ENCODE measurements around the gene DKK2. TPM values are rescaled to one million over a fixed set of nuclear protein-coding genes. Genes with fewer than 3 reads are reported as not detected.

The DKK2 gene
- total and polyA plus RNA-seq, 10 of the 15 experiments (the other 5 are each of a cell fraction or from before 2014, with no cell fraction given): not detected

DNA sequence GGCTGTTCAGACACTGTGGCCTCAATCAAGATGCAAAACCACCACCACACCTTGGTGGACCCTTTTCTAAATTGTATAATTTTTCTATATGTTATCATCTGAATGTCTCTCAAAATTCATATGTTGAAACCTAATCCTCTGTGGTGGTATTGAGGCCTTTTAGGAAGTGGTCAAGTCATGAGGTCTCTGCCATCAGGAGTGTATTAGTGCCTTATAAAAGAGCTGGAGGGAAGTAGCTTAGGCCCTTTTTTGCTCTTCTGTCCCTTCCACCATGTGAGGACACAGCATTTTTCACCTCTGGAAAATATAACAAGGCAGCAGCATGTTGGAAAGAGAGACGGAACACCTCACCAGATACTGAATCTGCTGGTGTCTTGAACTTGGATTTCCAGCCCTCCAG is 30.5 kb upstream of the DKK2 start:
- Histone ChIP-seq H3K9ac (ENCODE audit: control insufficient read depth, insufficient read depth, low read length) (no peak overlapping the region), H3K9me3 (replicated peaks; ENCODE audit: control insufficient read depth, insufficient read depth, low read length) (no peaks in the 10 kb centered on the region), H3K4me2 (ENCODE audit: control insufficient read depth, insufficient read depth) (no peak overlapping the region), H3K4me1 (ENCODE audit: control insufficient read depth, insufficient read depth, low read length) (no peaks in the 10 kb centered on the region), H2AFZ (ENCODE audit: control insufficient read depth, low read depth, low read length) (no peak overlapping the region), H3K36me3 (ENCODE audit: control insufficient read depth in 2 of 2, insufficient read depth in 2 of 2, low read length in 1 of 2) (no peaks in the 10 kb centered on the region), H3K27me3 (replicated peaks in 1 of 2; ENCODE audit: control insufficient read depth in 2 of 2, insufficient read depth in 2 of 2, low read length in 1 of 2) (no peaks in the 10 kb centered on the region), H3K4me3 (no peak overlapping the region), H3K27ac (ENCODE audit: control insufficient read depth, insufficient read depth) (no peak overlapping the region), H4K20me1 (ENCODE audit: control insufficient read depth, insufficient read depth) (no peaks in the 10 kb centered on the region), H3K79me2 (ENCODE audit: control insufficient read depth, insufficient read depth, low read length) (no peaks in the 10 kb centered on the region)
- no TSS peak for BruUV-seq (replicated peaks)
- CTCF ChIA-PET: no interaction called here
- TF ChIP-seq POLR2AphosphoS2 (IDR thresholded peaks at IDR 0.05; ENCODE audit: low read depth, low read length) (no peak), TAF1 (IDR thresholded peaks at IDR 0.05; ENCODE audit: borderline replicate concordance, low read depth, low read length) (no peak), ZNF24 (IDR thresholded peaks at IDR 0.05) (no peak), IKZF2 (IDR thresholded peaks at IDR 0.05) (no peak), EGR1 (IDR thresholded peaks at IDR 0.05; ENCODE audit: borderline replicate concordance in 1 of 2, low read depth in 2 of 2, low read length in 2 of 2) (no peak), STAT3 (IDR thresholded peaks at IDR 0.05; ENCODE audit: low read depth, low read length) (no peak), SIX5 (IDR thresholded peaks at IDR 0.05; ENCODE audit: low read depth, low read length, severe bottlenecking) (no peak), NR2C2 (IDR thresholded peaks at IDR 0.05; ENCODE audit: borderline replicate concordance, control insufficient read depth, insufficient read length, low read depth) (no peak), MTA3 (IDR thresholded peaks at IDR 0.05; ENCODE audit: borderline replicate concordance, low read length) (no peak), NR2F1 (conservative IDR thresholded peaks at IDR 0.05) (no peak)
- TF ChIP-seq, protein P1, sequence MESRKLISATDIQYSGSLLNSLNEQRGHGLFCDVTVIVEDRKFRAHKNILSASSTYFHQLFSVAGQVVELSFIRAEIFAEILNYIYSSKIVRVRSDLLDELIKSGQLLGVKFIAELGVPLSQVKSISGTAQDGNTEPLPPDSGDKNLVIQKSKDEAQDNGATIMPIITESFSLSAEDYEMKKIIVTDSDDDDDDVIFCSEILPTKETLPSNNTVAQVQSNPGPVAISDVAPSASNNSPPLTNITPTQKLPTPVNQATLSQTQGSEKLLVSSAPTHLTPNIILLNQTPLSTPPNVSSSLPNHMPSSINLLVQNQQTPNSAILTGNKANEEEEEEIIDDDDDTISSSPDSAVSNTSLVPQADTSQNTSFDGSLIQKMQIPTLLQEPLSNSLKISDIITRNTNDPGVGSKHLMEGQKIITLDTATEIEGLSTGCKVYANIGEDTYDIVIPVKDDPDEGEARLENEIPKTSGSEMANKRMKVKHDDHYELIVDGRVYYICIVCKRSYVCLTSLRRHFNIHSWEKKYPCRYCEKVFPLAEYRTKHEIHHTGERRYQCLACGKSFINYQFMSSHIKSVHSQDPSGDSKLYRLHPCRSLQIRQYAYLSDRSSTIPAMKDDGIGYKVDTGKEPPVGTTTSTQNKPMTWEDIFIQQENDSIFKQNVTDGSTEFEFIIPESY (IDR thresholded peaks at IDR 0.05): no peak
- TF ChIP-seq, protein P2, sequence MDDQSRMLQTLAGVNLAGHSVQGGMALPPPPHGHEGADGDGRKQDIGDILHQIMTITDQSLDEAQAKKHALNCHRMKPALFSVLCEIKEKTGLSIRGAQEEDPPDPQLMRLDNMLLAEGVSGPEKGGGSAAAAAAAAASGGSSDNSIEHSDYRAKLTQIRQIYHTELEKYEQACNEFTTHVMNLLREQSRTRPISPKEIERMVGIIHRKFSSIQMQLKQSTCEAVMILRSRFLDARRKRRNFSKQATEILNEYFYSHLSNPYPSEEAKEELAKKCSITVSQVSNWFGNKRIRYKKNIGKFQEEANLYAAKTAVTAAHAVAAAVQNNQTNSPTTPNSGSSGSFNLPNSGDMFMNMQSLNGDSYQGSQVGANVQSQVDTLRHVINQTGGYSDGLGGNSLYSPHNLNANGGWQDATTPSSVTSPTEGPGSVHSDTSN (IDR thresholded peaks at IDR 0.05; ENCODE audit: insufficient replicate concordance, low read depth, low read length): no peak
- intact Hi-C loops (cut with micrococcal nuclease; ENCODE audit: unreplicated experiment): no loop called here
- in situ Hi-C loops (cut with MboI): no loop called here
- WGBS (ENCODE audit: insufficient coverage, insufficient replicate concordance, low lambda C conversion rate, missing lambda C conversion rate): 0% methylated on average over 1 of the region's 1 CpG
- RAD21 ChIA-PET (ENCODE audit: unreplicated experiment): no interaction called here
- DNase-seq (ENCODE audit: low read depth, low spot score) (no peak), FAIRE-seq (no peak), ATAC-seq (no peak)
- POLR2A ChIA-PET: no interaction called here
- SMC1A ChIA-PET (ENCODE audit: uncharacterized antibody, unreplicated experiment): no interaction called here

Measured in GM12878 (cell line).